HEK293 (cell line): ENCODE measurements around the gene LRP1B.

Experiments used
- CTCF ChIP-seq: fragments of 450-650 bp; formaldehyde crosslinking; IDR thresholded peaks from 2 replicates; pipeline ENCODE4 v1.5.1; 2016; ENCODE audit warnings: missing biosample characterization, missing genetic modification characterization
- MEIS1 ChIP-seq: sonication (generic); formaldehyde crosslinking; IDR thresholded peaks from 2 replicates; pipeline ENCODE4 v1.8.1; 2022; ENCODE audit warnings: missing genetic modification reagents, mild to moderate bottlenecking, borderline replicate concordance
- MYNN ChIP-seq: fragments of 450-650 bp; formaldehyde crosslinking; IDR thresholded peaks from 2 replicates; pipeline ENCODE4 v1.5.1; 2016; ENCODE audit warnings: missing biosample characterization, missing genetic modification characterization, borderline replicate concordance
- SP2 ChIP-seq: fragments of 450-650 bp; formaldehyde crosslinking; IDR thresholded peaks from 2 replicates; pipeline ENCODE4 v1.5.1; 2016; ENCODE audit warnings: missing biosample characterization, missing genetic modification characterization
- TRIM28 ChIP-seq: IDR thresholded peaks from 2 replicates; pipeline ENCODE4 v1.6.1; 2011; ENCODE audit warnings: low read length, control low read depth, borderline replicate concordance
- YY1 ChIP-seq: fragments of 450-650 bp; formaldehyde crosslinking; IDR thresholded peaks from 2 replicates; pipeline ENCODE4 v1.5.1; 2018; ENCODE audit warnings: missing biosample characterization, missing genetic modification characterization
- ZNF18 ChIP-seq: fragments of 450-650 bp; formaldehyde crosslinking; IDR thresholded peaks from 2 replicates; pipeline ENCODE4 v1.5.1; 2016; ENCODE audit warnings: missing biosample characterization, missing genetic modification characterization
- ZNF274 ChIP-seq, 2 experiments: fragments of 200-500 bp in 1 of 2; fragments of 450-650 bp in 1 of 2; sonication (Bioruptor generic) in 1 of 2; formaldehyde crosslinking in 1 of 2; IDR thresholded peaks; 2 replicates each; pipeline versions ENCODE4 v1.5.1 to v1.6.1; 2014 to 2016; ENCODE audit warnings: borderline replicate concordance in 1 of 2, inconsistent platforms in 1 of 2, low read length in 1 of 2, missing biosample characterization in 1 of 2, missing genetic modification characterization in 1 of 2
- ZNF416 ChIP-seq: fragments of 450-650 bp; formaldehyde crosslinking; IDR thresholded peaks from 2 replicates; pipeline ENCODE4 v1.5.1; 2016; ENCODE audit warnings: missing biosample characterization, missing genetic modification characterization
- ZNF423 ChIP-seq: fragments of 450-650 bp; formaldehyde crosslinking; IDR thresholded peaks from 2 replicates; pipeline ENCODE4 v1.5.1; 2016; ENCODE audit warnings: missing biosample characterization, missing genetic modification characterization
- ZNF561 ChIP-seq: fragments of 450-650 bp; IDR thresholded peaks from 2 replicates; pipeline ENCODE4 v1.5.1; 2018; ENCODE audit warnings: missing biosample characterization, missing genetic modification characterization, borderline replicate concordance
- ZNF629 ChIP-seq: fragments of 450-650 bp; formaldehyde crosslinking; IDR thresholded peaks from 2 replicates; pipeline ENCODE4 v1.5.1; 2017; ENCODE audit warnings: missing biosample characterization, missing genetic modification characterization
- TF ChIP-seq, protein P1 (sequence below): fragments of 450-650 bp; formaldehyde crosslinking; IDR thresholded peaks from 2 replicates; pipeline ENCODE4 v1.5.1; 2016; ENCODE audit warnings: missing biosample characterization, missing genetic modification characterization, low read depth
- TF ChIP-seq, protein P2 (sequence below): fragments of 450-650 bp; formaldehyde crosslinking; IDR thresholded peaks from 2 replicates; pipeline ENCODE4 v1.5.1; 2016; ENCODE audit warnings: missing biosample characterization, missing genetic modification characterization

GRCh38 chr2:141498561-141498960 is 632.3 kb downstream of the LRP1B start:
- TF ChIP-seq CTCF (tag by site-specific recombination) (no peak), ZNF416 (no peak), YY1 (tag by site-specific recombination) (no peak), SP2 (no peak), TRIM28 (no peak), ZNF629 (tag by site-specific recombination) (no peak), ZNF423 (tag by site-specific recombination) (no peak), MYNN (tag by site-specific recombination) (no peak), ZNF274 (IDR thresholded peaks at IDR 0.05; ENCODE audit: low read length) (no peak), ZNF274 (tag by site-specific recombination; IDR thresholded peaks at IDR 0.05; ENCODE audit: borderline replicate concordance) (no peak), MEIS1 (no peak), ZNF561 (tag by site-specific recombination) (no peak), ZNF18 (tag by site-specific recombination) (no peak)
- TF ChIP-seq, protein P1, sequence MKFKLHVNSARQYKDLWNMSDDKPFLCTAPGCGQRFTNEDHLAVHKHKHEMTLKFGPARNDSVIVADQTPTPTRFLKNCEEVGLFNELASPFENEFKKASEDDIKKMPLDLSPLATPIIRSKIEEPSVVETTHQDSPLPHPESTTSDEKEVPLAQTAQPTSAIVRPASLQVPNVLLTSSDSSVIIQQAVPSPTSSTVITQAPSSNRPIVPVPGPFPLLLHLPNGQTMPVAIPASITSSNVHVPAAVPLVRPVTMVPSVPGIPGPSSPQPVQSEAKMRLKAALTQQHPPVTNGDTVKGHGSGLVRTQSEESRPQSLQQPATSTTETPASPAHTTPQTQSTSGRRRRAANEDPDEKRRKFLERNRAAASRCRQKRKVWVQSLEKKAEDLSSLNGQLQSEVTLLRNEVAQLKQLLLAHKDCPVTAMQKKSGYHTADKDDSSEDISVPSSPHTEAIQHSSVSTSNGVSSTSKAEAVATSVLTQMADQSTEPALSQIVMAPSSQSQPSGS (tag by site-specific recombination) = no peak
- TF ChIP-seq, protein P2, sequence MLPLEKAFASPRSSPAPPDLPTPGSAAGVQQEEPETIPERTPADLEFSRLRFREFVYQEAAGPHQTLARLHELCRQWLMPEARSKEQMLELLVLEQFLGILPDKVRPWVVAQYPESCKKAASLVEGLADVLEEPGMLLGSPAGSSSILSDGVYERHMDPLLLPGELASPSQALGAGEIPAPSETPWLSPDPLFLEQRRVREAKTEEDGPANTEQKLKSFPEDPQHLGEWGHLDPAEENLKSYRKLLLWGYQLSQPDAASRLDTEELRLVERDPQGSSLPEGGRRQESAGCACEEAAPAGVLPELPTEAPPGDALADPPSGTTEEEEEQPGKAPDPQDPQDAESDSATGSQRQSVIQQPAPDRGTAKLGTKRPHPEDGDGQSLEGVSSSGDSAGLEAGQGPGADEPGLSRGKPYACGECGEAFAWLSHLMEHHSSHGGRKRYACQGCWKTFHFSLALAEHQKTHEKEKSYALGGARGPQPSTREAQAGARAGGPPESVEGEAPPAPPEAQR (tag by site-specific recombination) = no peak
